ENCODE data around the gene ST8SIA1.

GRCh38 chr12:22268406-22268805 lies 66.1 kb downstream of the ST8SIA1 start:
- TF ChIP-seq CTCF (IDR thresholded peaks at IDR 0.05; ENCODE audit: insufficient read depth, low read depth, low read length) (no peak), EZH2 (IDR thresholded peaks at IDR 0.05; ENCODE audit: insufficient read depth, low read length) (no peak)
